Esophagus muscularis mucosa (tissue), 4 donors: ENCODE data around the gene ANO8.

Source experiments
- EP300 ChIP-seq: sonication (generic); formaldehyde crosslinking; IDR thresholded peaks from one replicate; pipeline ENCODE4 v1.6.1; 2017; ENCODE audit warnings: antibody characterized with exemption
- POLR2A ChIP-seq: fragments of 450-650 bp; IDR thresholded peaks from one replicate; pipeline ENCODE4 v1.6.1; 2017; ENCODE audit warnings: antibody characterized with exemption, moderate library complexity, mild to moderate bottlenecking, low read depth
- POLR2AphosphoS5 ChIP-seq, 2 donors: sonication (generic); formaldehyde crosslinking; IDR thresholded peaks; one replicate each; pipeline ENCODE4 v1.6.1; 2017; ENCODE audit warnings: antibody characterized with exemption in 2 of 2
- TF ChIP-seq, protein P1 (sequence below), 3 experiments: fragments of 200-600 bp in 2 of 3; fragments of 450-650 bp in 1 of 3; sonication (generic) in 2 of 3; IDR thresholded peaks; one replicate each; pipeline ENCODE4 v1.5.1; 2017 to 2019; ENCODE audit warnings: antibody characterized with exemption in 3 of 3, mild to moderate bottlenecking in 2 of 3, moderate library complexity in 1 of 3

DNA sequence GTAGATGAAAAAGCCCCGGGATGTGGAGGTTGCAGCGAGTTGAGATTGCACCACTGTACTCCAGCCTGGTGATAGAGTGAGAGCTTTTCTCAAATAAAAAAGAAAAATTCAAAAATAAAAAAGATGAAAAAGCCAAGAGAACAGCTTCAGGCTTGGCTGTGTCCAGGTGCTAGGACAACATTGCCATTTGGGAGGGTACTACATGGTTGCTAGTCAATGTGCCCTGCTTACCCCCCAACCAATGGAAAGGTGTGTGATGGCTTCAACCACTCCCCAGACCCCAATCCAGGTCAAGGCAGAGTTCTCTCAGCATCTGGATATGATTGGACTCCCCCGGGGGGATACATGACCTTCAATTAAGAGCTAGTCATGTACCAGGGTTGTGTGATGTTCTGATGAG is 55.2 kb downstream of the ANO8 start:
- TF ChIP-seq POLR2A (no peak), EP300 (no peak), POLR2AphosphoS5 (IDR thresholded peaks at IDR 0.05) (no peak)
- TF ChIP-seq, protein P1, sequence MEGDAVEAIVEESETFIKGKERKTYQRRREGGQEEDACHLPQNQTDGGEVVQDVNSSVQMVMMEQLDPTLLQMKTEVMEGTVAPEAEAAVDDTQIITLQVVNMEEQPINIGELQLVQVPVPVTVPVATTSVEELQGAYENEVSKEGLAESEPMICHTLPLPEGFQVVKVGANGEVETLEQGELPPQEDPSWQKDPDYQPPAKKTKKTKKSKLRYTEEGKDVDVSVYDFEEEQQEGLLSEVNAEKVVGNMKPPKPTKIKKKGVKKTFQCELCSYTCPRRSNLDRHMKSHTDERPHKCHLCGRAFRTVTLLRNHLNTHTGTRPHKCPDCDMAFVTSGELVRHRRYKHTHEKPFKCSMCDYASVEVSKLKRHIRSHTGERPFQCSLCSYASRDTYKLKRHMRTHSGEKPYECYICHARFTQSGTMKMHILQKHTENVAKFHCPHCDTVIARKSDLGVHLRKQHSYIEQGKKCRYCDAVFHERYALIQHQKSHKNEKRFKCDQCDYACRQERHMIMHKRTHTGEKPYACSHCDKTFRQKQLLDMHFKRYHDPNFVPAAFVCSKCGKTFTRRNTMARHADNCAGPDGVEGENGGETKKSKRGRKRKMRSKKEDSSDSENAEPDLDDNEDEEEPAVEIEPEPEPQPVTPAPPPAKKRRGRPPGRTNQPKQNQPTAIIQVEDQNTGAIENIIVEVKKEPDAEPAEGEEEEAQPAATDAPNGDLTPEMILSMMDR (IDR thresholded peaks at IDR 0.05): no peak
